Activated CD4-positive, alpha-beta T cell treated with anti-CD3 and anti-CD28 coated beads for 36 hours (primary cell): Measurements from ENCODE around the gene EPB41L3. TPM values are rescaled to one million over a fixed set of nuclear protein-coding genes. Genes with fewer than 3 reads are reported as not detected.

Experiments
- ATAC-seq: fragments of 200-7000 bp; cut with Tn5 transposase; one replicate; pipeline ENCODE4 v1.10.0; 2021; ENCODE audit warnings: mild to moderate bottlenecking, moderate library complexity
- CTCF ChIA-PET: fragments of 350-600 bp; sonication (Branson Sonifier 250); formaldehyde crosslinking; loops from one replicate; lab custom pipeline; 2021; ENCODE audit warnings: antibody characterized with exemption; lab: Charles Lee
- POLR2A ChIA-PET: fragments of 350-600 bp; sonication (Branson Sonifier 250); formaldehyde crosslinking; loops from one replicate; lab custom pipeline; 2021; ENCODE audit warnings: antibody characterized with exemption, inconsistent platforms; lab: Charles Lee
- DNase-seq: peaks from one replicate; pipeline ENCODE4 v3.0.0-alpha.2; 2020
- H3K27ac Mint-ChIP-seq: one replicate; pipeline ENCODE4 v1.8.0; 2021; ENCODE audit warnings: mixed read lengths
- H3K27me3 Mint-ChIP-seq: one replicate; pipeline ENCODE4 v1.8.0; 2021; ENCODE audit warnings: mixed read lengths
- H3K36me3 Mint-ChIP-seq: one replicate; pipeline ENCODE4 v1.8.0; 2021; ENCODE audit warnings: low read depth, mixed read lengths
- H3K4me1 Mint-ChIP-seq: one replicate; pipeline ENCODE4 v1.8.0; 2021; ENCODE audit warnings: mixed read lengths
- H3K4me3 Mint-ChIP-seq: one replicate; pipeline ENCODE4 v1.8.0; 2021; ENCODE audit warnings: mild to moderate bottlenecking, moderate library complexity, mixed read lengths
- H3K9me3 Mint-ChIP-seq: one replicate; pipeline ENCODE4 v1.8.0; 2021; ENCODE audit warnings: low read depth, mixed read lengths
- intact Hi-C, 2 experiments: fragments of 100-400 bp; cut with DNase I in 1 of 2; cut with micrococcal nuclease in 1 of 2; formaldehyde crosslinking; loops; one replicate each; pipeline versions ENCODE4 v1.14.2 to v1.15.1; 2022 to 2024; cut with DNase I, micrococcal nuclease
- total RNA-seq, 2 experiments: library from RNA; stranded (reverse); gene quantifications; one replicate each; pipeline ENCODE4 v1.2.3, GENCODE V29; 2021

EPB41L3 gene
- total RNA-seq, 2 experiments from 2014 or later = 10.4 to 13.4 TPM

GRCh38 chr18:5451150-5451549 is 92.6 kb downstream of the EPB41L3 start:
- CTCF ChIA-PET = no interaction called here
- no peaks in the 10 kb centered on the region for H3K36me3 Mint-ChIP-seq
- H3K4me3 Mint-ChIP-seq = no peak overlapping the region
- no peaks in the 10 kb centered on the region for H3K27me3 Mint-ChIP-seq
- DNase-seq (no peak), ATAC-seq (peak; percentile 65)
- POLR2A ChIA-PET = no interaction called here
- H3K9me3 Mint-ChIP-seq = no peaks in the 10 kb centered on the region
- no peak overlapping the region for H3K27ac Mint-ChIP-seq
- peaks cover 15% of the 10 kb centered on the region for H3K4me1 Mint-ChIP-seq
- intact Hi-C loops = no loop called here

GRCh38 chr18:5449858-5450509 is 93.8 kb downstream of the EPB41L3 start:
- no peak for DNase-seq
- ChIA-PET CTCF (no interaction called here), POLR2A (no interaction called here)
- Mint-ChIP-seq H3K9me3 (no peaks in the 10 kb centered on the region), H3K27ac (no peak overlapping the region), H3K27me3 (no peaks in the 10 kb centered on the region), H3K4me3 (no peak overlapping the region), H3K36me3 (no peaks in the 10 kb centered on the region), H3K4me1 (peaks cover 11% of the 10 kb centered on the region)
- intact Hi-C loops = no loop called here
- ATAC-seq = no peak

- no peak for ATAC-seq
- Mint-ChIP-seq H3K36me3 (no peaks in the 10 kb centered on the region), H3K9me3 (no peaks in the 10 kb centered on the region), H3K27ac (no peak overlapping the region), H3K4me3 (no peak overlapping the region), H3K4me1 (peaks cover 20% of the 10 kb centered on the region), H3K27me3 (peaks cover 2% of the 10 kb centered on the region)
- ChIA-PET CTCF (interaction anchor here (0.6 to 0.7 kb wide), 2 partner anchors 10 to 59 kb away, joined by 3 read pairs; no protein-coding TSS in a partner anchor), POLR2A (no interaction called here)
- intact Hi-C loops = no loop called here
- no peak for DNase-seq
Observed at GRCh38 chr18:5447442-5447841, 96.4 kb downstream of the EPB41L3 start.

GRCh38 chr18:5444847-5445246 is 99.0 kb downstream of the EPB41L3 start:
- no peak for DNase-seq

GRCh38 chr18:5444269-5444668 is 99.5 kb downstream of the EPB41L3 start:
- H3K27me3 Mint-ChIP-seq = peaks cover 2% of the 10 kb centered on the region
- peaks cover 14% of the 10 kb centered on the region for H3K4me1 Mint-ChIP-seq
- CTCF ChIA-PET = no interaction called here
- H3K9me3 Mint-ChIP-seq = no peaks in the 10 kb centered on the region
- H3K4me3 Mint-ChIP-seq = no peak overlapping the region
- ATAC-seq (no peak), DNase-seq (no peak)
- intact Hi-C loops = no loop called here
- H3K27ac Mint-ChIP-seq = no peak overlapping the region
- no peaks in the 10 kb centered on the region for H3K36me3 Mint-ChIP-seq
- POLR2A ChIA-PET = no interaction called here

More at GRCh38 chr18:5444847-5445246, 99.0 kb downstream of the EPB41L3 start:
- ChIA-PET CTCF (no interaction called here), POLR2A (no interaction called here)
- H3K4me3 Mint-ChIP-seq = no peak overlapping the region
- intact Hi-C loops = no loop called here
- H3K27ac Mint-ChIP-seq = no peak overlapping the region
- peak; percentile 58 for ATAC-seq
- no peaks in the 10 kb centered on the region for H3K9me3 Mint-ChIP-seq
- peaks cover 14% of the 10 kb centered on the region for H3K4me1 Mint-ChIP-seq
- H3K36me3 Mint-ChIP-seq = no peaks in the 10 kb centered on the region
- peaks cover 2% of the 10 kb centered on the region for H3K27me3 Mint-ChIP-seq

- ATAC-seq = no peak
- Mint-ChIP-seq H3K36me3 (no peaks in the 10 kb centered on the region), H3K4me1 (peaks cover 10% of the 10 kb centered on the region)
Observed at GRCh38 chr18:5439986-5440696, 103.7 kb downstream of the EPB41L3 start.

GRCh38 chr18:5434425-5434824 is 109.4 kb downstream of the EPB41L3 start:
- intact Hi-C loops = no loop called here
- no peak overlapping the region for H3K27ac Mint-ChIP-seq
- POLR2A ChIA-PET = no interaction called here
- ATAC-seq (no peak), DNase-seq (no peak)
- H3K4me3 Mint-ChIP-seq = no peak overlapping the region
- H3K36me3 Mint-ChIP-seq = no peaks in the 10 kb centered on the region
- H3K9me3 Mint-ChIP-seq = no peaks in the 10 kb centered on the region
- CTCF ChIA-PET = interaction anchor here (1.6 kb wide), 1 partner anchor 22 kb away, joined by 5 read pairs; no protein-coding TSS in a partner anchor
- no peaks in the 10 kb centered on the region for H3K27me3 Mint-ChIP-seq
- H3K4me1 Mint-ChIP-seq = no peaks in the 10 kb centered on the region

More at GRCh38 chr18:5439986-5440696, 103.7 kb downstream of the EPB41L3 start:
- Mint-ChIP-seq H3K27ac (no peak overlapping the region), H3K4me3 (no peak overlapping the region), H3K9me3 (no peaks in the 10 kb centered on the region), H3K27me3 (peaks cover 2% of the 10 kb centered on the region)
- POLR2A ChIA-PET = no interaction called here
- DNase-seq = no peak
- intact Hi-C loops = no loop called here
- CTCF ChIA-PET = no interaction called here

GRCh38 chr18:5431836-5432575 is 111.8 kb downstream of the EPB41L3 start:
- no peak overlapping the region for H3K27ac Mint-ChIP-seq
- POLR2A ChIA-PET = no interaction called here
- intact Hi-C loops = no loop called here
- no peak for ATAC-seq
- DNase-seq = no peak
- peaks cover 2% of the 10 kb centered on the region for H3K27me3 Mint-ChIP-seq
- H3K36me3 Mint-ChIP-seq = no peaks in the 10 kb centered on the region
- H3K4me1 Mint-ChIP-seq = no peaks in the 10 kb centered on the region
- CTCF ChIA-PET = interaction anchor here (0.5 to 1.2 kb wide), 3 partner anchors 15 to 518 kb away, joined by 3 read pairs; no protein-coding TSS in a partner anchor
- H3K9me3 Mint-ChIP-seq = no peaks in the 10 kb centered on the region
- no peak overlapping the region for H3K4me3 Mint-ChIP-seq

- ChIA-PET POLR2A (no interaction called here), CTCF (interaction anchor here (1.4 kb wide), 1 partner anchor 10 kb away, joined by 3 read pairs; no protein-coding TSS in a partner anchor)
- Mint-ChIP-seq H3K27ac (no peak overlapping the region), H3K27me3 (peaks cover 2% of the 10 kb centered on the region), H3K9me3 (no peaks in the 10 kb centered on the region), H3K4me1 (peaks cover 2% of the 10 kb centered on the region), H3K4me3 (no peak overlapping the region), H3K36me3 (no peaks in the 10 kb centered on the region)
- ATAC-seq (no peak), DNase-seq (no peak)
- intact Hi-C loops = no loop called here
Observed at GRCh38 chr18:5430131-5430530, 113.7 kb downstream of the EPB41L3 start.

GRCh38 chr18:5429681-5430080 is 114.1 kb downstream of the EPB41L3 start:
- Mint-ChIP-seq H3K4me1 (peaks cover 3% of the 10 kb centered on the region), H3K9me3 (no peaks in the 10 kb centered on the region), H3K27ac (no peak overlapping the region), H3K36me3 (no peaks in the 10 kb centered on the region), H3K27me3 (peaks cover 2% of the 10 kb centered on the region), H3K4me3 (no peak overlapping the region)
- no peak for ATAC-seq
- no peak for DNase-seq
- ChIA-PET CTCF (interaction anchor here (1.4 kb wide), 1 partner anchor 9 kb away, joined by 3 read pairs; no protein-coding TSS in a partner anchor), POLR2A (no interaction called here)
- intact Hi-C loops = loop anchor here (5.0 to 10.0 kb wide), 3 partner anchors 115 to 357 kb away; partner anchors contain the start of gene EPB41L3 (in 1 of the 2)

GRCh38 chr18:5425721-5426120 is 118.1 kb downstream of the EPB41L3 start:
- Mint-ChIP-seq H3K27ac (no peak overlapping the region), H3K27me3 (peaks cover 2% of the 10 kb centered on the region), H3K9me3 (no peaks in the 10 kb centered on the region), H3K4me3 (no peak overlapping the region), H3K4me1 (peaks cover 4% of the 10 kb centered on the region), H3K36me3 (no peaks in the 10 kb centered on the region)
- intact Hi-C loops = loop anchor here (5.0 to 10.0 kb wide), 3 partner anchors 119 to 353 kb away; partner anchors contain the start of gene EPB41L3 (in 1 of the 2)
- ATAC-seq (no peak), DNase-seq (no peak)
- POLR2A ChIA-PET = no interaction called here
- CTCF ChIA-PET = interaction anchor here (0.6 to 0.7 kb wide), 2 partner anchors 22 to 1622 kb away, joined by 3 to 5 read pairs; no protein-coding TSS in a partner anchor
